GM12878 (cell line): Measurements from ENCODE around the gene ZDHHC18. TPM values are rescaled to one million over a fixed set of nuclear protein-coding genes. Genes with fewer than 3 reads are reported as not detected.

Experiments
- ATAC-seq: fragments of 200-7000 bp; cut with Tn5 transposase; 3 replicates; pipeline ENCODE4 v1.9.1; 2020; ENCODE audit warnings: mild to moderate bottlenecking, moderate library complexity
- BruUV-seq: library from RNA; stranded (reverse); fragments of 400-500 nt; replicated peaks from 2 replicates; lab custom pipeline; 2021; lab: Mats Ljungman, UMichigan
- CTCF ChIA-PET: fragments of 300-600 bp; sonication (Branson Sonifier 250); formaldehyde crosslinking; extraction: SDS; loops from one replicate; lab custom pipeline; 2021; ENCODE audit warnings: inconsistent platforms; lab: Yijun Ruan, JAX
- POLR2A ChIA-PET: fragments of 350-600 bp; formaldehyde crosslinking; extraction: SDS; loops from one replicate; lab custom pipeline; 2021; ENCODE audit warnings: inconsistent platforms; lab: Charles Lee
- RAD21 ChIA-PET: fragments of 300-600 bp; sonication (Branson Sonifier 250); formaldehyde crosslinking; loops from one replicate; lab custom pipeline; 2023; ENCODE audit warnings: antibody characterized with exemption; ENCODE audit not compliant: unreplicated experiment; lab: Charles Lee
- SMC1A ChIA-PET: fragments of 300-600 bp; sonication (Branson Sonifier 250); formaldehyde crosslinking; loops from one replicate; lab custom pipeline; 2023; ENCODE audit not compliant: unreplicated experiment, uncharacterized antibody; lab: Charles Lee
- DNase-seq: peaks from one replicate; pipeline ENCODE4 v3.0.0-alpha.2; 2011; ENCODE audit warnings: low read depth, low spot score
- FAIRE-seq: peaks from 3 replicates; lab custom pipeline; 2011; peaks lifted over from hg19 to GRCh38; lab: Jason Lieb, UNC
- H2AFZ ChIP-seq: 2 replicates; pipeline ENCODE4 v1.6.0; 2011; ENCODE audit warnings: low read depth, low read length, control low read depth; ENCODE audit not compliant: control insufficient read depth
- H3K27ac ChIP-seq: 2 replicates; pipeline ENCODE4 v1.5.1; 2011; ENCODE audit warnings: control low read depth; ENCODE audit not compliant: control insufficient read depth, insufficient read depth
- H3K27me3 ChIP-seq, 2 experiments: replicated peaks in 1 of 2; 2 replicates each; pipeline versions ENCODE4 v1.6.0 to v1.6.1; 2011; ENCODE audit warnings: low read length in 1 of 2; ENCODE audit not compliant: control insufficient read depth in 2 of 2, insufficient read depth in 2 of 2
- H3K36me3 ChIP-seq, 2 experiments: 2 replicates each; pipeline ENCODE4 v1.5.1; 2011; ENCODE audit warnings: low read length in 1 of 2; ENCODE audit not compliant: control insufficient read depth in 2 of 2, insufficient read depth in 2 of 2
- H3K4me1 ChIP-seq: 2 replicates; pipeline ENCODE4 v1.6.1; 2011; ENCODE audit warnings: mild to moderate bottlenecking, low read length, moderate library complexity, mixed read lengths; ENCODE audit not compliant: control insufficient read depth, insufficient read depth
- H3K4me2 ChIP-seq: 2 replicates; pipeline ENCODE4 v1.6.0; 2011; ENCODE audit warnings: control low read depth; ENCODE audit not compliant: control insufficient read depth, insufficient read depth
- H3K4me3 ChIP-seq: fragments of 200-600 bp; sonication (generic); 2 replicates; pipeline ENCODE4 v1.5.1; 2016
- H3K79me2 ChIP-seq: 2 replicates; pipeline ENCODE4 v1.6.0; 2011; ENCODE audit warnings: low read length; ENCODE audit not compliant: control insufficient read depth, insufficient read depth
- H3K9ac ChIP-seq: 2 replicates; pipeline ENCODE4 v1.8.0; 2011; ENCODE audit warnings: low read length, control low read depth, mixed read lengths; ENCODE audit not compliant: control insufficient read depth, insufficient read depth
- H3K9me3 ChIP-seq: replicated peaks from 3 replicates; pipeline ENCODE4 v1.5.1; 2011; ENCODE audit warnings: mild to moderate bottlenecking, low read length; ENCODE audit not compliant: control insufficient read depth, insufficient read depth
- H4K20me1 ChIP-seq: 2 replicates; pipeline ENCODE4 v1.6.0; 2011; ENCODE audit not compliant: control insufficient read depth, insufficient read depth
- ASH2L ChIP-seq: fragments of 300-600, 200-600 bp; sonication (generic); IDR thresholded peaks from 2 replicates; pipeline ENCODE4 v1.6.1; 2017; ENCODE audit warnings: low read depth, mild to moderate bottlenecking, borderline replicate concordance
- CTCF ChIP-seq, 3 experiments: IDR thresholded peaks in 2 of 3; conservative IDR thresholded peaks in 1 of 3; 2 replicates each; pipeline ENCODE4 v1.5.1; 2011; ENCODE audit warnings: low read depth in 3 of 3, low read length in 3 of 3, mild to moderate bottlenecking in 3 of 3, control low read depth in 2 of 3, moderate library complexity in 2 of 3, inconsistent platforms in 1 of 3, mixed read lengths in 1 of 3; ENCODE audit not compliant: control insufficient read depth in 2 of 3, insufficient read depth in 1 of 3; ENCODE audit errors: extremely low read depth in 1 of 3
- E4F1 ChIP-seq: fragments of 450-650 bp; IDR thresholded peaks from 2 replicates; pipeline ENCODE4 v1.6.1; 2018; ENCODE audit warnings: borderline replicate concordance, mild to moderate bottlenecking; ENCODE audit not compliant: partially characterized antibody
- EED ChIP-seq: sonication (generic); IDR thresholded peaks from 2 replicates; pipeline ENCODE4 v1.6.1; 2016; ENCODE audit warnings: antibody characterized with exemption, low read depth
- MXI1 ChIP-seq: fragments of 150-350 bp; IDR thresholded peaks from 2 replicates; pipeline ENCODE4 v1.6.1; 2011; ENCODE audit warnings: low read depth, mild to moderate bottlenecking, inconsistent platforms, low read length, improper control_type of control experiment
- NFYB ChIP-seq: IDR thresholded peaks from 2 replicates; pipeline ENCODE4 v1.6.1; 2011; ENCODE audit warnings: low read depth, mild to moderate bottlenecking, low read length, improper control_type of control experiment, moderate library complexity; ENCODE audit not compliant: insufficient read depth
- POLR2AphosphoS2 ChIP-seq: IDR thresholded peaks from 2 replicates; pipeline ENCODE4 v1.6.1; 2011; ENCODE audit warnings: low read depth, mild to moderate bottlenecking, low read length, improper control_type of control experiment, moderate library complexity
- SRF ChIP-seq, 2 experiments: IDR thresholded peaks; 2 replicates each; pipeline ENCODE4 v1.6.1; 2011; ENCODE audit warnings: low read depth in 2 of 2, low read length in 2 of 2, mild to moderate bottlenecking in 1 of 2, moderate library complexity in 1 of 2
- TCF3 ChIP-seq: IDR thresholded peaks from 2 replicates; pipeline ENCODE4 v1.6.1; 2012; ENCODE audit warnings: low read depth, mild to moderate bottlenecking, low read length, borderline replicate concordance; ENCODE audit not compliant: insufficient read depth
- USF1 ChIP-seq: IDR thresholded peaks from 2 replicates; pipeline ENCODE4 v1.6.1; 2011; ENCODE audit warnings: borderline replicate concordance, low read depth, mild to moderate bottlenecking, moderate library complexity, mixed read lengths, low read length; ENCODE audit not compliant: insufficient read depth; ENCODE audit errors: extremely low read length
- ZBED1 ChIP-seq: IDR thresholded peaks from 2 replicates; pipeline ENCODE4 v1.6.1; 2016; ENCODE audit warnings: borderline replicate concordance
- ZNF622 ChIP-seq: fragments of 450-650 bp; IDR thresholded peaks from 2 replicates; pipeline ENCODE4 v1.6.1; 2017; ENCODE audit warnings: mild to moderate bottlenecking, inconsistent platforms
- WGBS: methylation state at CpG from one replicate; pipeline ENCODE4 v1.1.6; 2016; ENCODE audit warnings: low lambda C conversion rate; ENCODE audit not compliant: insufficient replicate concordance, insufficient coverage; ENCODE audit errors: missing lambda C conversion rate; 5-methylcytosine and 5-hydroxymethylcytosine counted together
- in situ Hi-C: fragments of 300-500 bp; cut with MboI; formaldehyde crosslinking; loops from 9 replicates; pipeline ENCODE4 v1.14.3; 2018; ENCODE audit warnings: mixed read lengths
- intact Hi-C: fragments of 100-400 bp; cut with micrococcal nuclease; formaldehyde crosslinking; loops from one replicate; pipeline ENCODE4 v1.14.2; 2022; ENCODE audit not compliant: unreplicated experiment
- polyA plus RNA-seq, 11 experiments: library from polyadenylated mRNA; depleted of rRNA in 4 of 11; unstranded in 6 of 11; stranded (reverse) in 5 of 11; fragments of >200 nt; fragmentation: Nextera tagmentation in 4 of 11; fragmentation: Illumina TruSeq in 1 of 11; extraction: Ambion mirVana in 4 of 11; extraction: Trizol in 1 of 11; gene quantifications; 1 replicate in 1 of 11; 2 replicates in 10 of 11; pipeline versions ENCODE4 v1.2.1 to v1.2.3, GENCODE V29; 2011 to 2016; ENCODE audit warnings: inconsistent platforms in 2 of 11, missing spikeins in 2 of 11, low read depth in 1 of 11
- total RNA-seq, 4 experiments: library from RNA; depleted of rRNA in 3 of 4; stranded (reverse); fragments of >200 nt in 3 of 4; fragmentation: Illumina TruSeq in 1 of 4; extraction: Trizol in 1 of 4; gene quantifications; 2 replicates each; pipeline versions ENCODE4 v1.2.1 to v1.2.3, GENCODE V29; 2013 to 2021

ZDHHC18 gene
- total and polyA plus RNA-seq, 10 of the 15 experiments (the other 5 are each of a cell fraction or from before 2014, with no cell fraction given), result 0.40 to 81.2 (median 21.3) TPM

GRCh38 chr1:26783646-26784022, 42.9 kb upstream of the ZDHHC18 start (continued):
- no peak for TF ChIP-seq CTCF (IDR thresholded peaks at IDR 0.05 in 2 of 3, conservative IDR thresholded peaks at IDR 0.05 in 1 of 3; ENCODE audit: control insufficient read depth in 2 of 3, extremely low read depth in 1 of 3, insufficient read depth in 1 of 3, low read depth in 3 of 3, low read length in 3 of 3)
- TF ChIP-seq MXI1, result no peak

- Histone ChIP-seq H3K4me2 (no peak overlapping the region), H3K27me3 (no peaks in the 10 kb centered on the region), H4K20me1 (no peaks in the 10 kb centered on the region), H3K9ac (no peak overlapping the region), H3K36me3 (peaks cover 13 to 21% of the 10 kb centered on the region in 2 experiments), H2AFZ (no peak overlapping the region), H3K4me1 (peaks cover 23% of the 10 kb centered on the region), H3K79me2 (peaks cover 11% of the 10 kb centered on the region), H3K4me3 (no peak overlapping the region), H3K9me3 (no peaks in the 10 kb centered on the region), H3K27ac (no peak overlapping the region)
- SMC1A ChIA-PET, result interaction anchor here (0.8 to 9.3 kb wide), 11 partner anchors 27 to 182 kb away, joined by 3 to 146 read pairs (median 9); no protein-coding TSS in a partner anchor
- WGBS, result 96% methylated on average over 2 of the region's 2 CpGs
- no peak for ATAC-seq
- FAIRE-seq, result no peak
- CTCF ChIA-PET, result interaction anchor here (0.8 to 3.5 kb wide), 9 partner anchors 40 to 284 kb away, joined by 3 to 14 read pairs (median 3); no protein-coding TSS in a partner anchor
- in situ Hi-C loops, result no loop called here
- no peak for DNase-seq
- intact Hi-C loops, result no loop called here
- no TSS peak for BruUV-seq
- RAD21 ChIA-PET, result interaction anchor here (2.0 to 6.4 kb wide), 3 partner anchors 85 to 182 kb away, joined by 8 to 90 read pairs (median 14); no protein-coding TSS in a partner anchor
- POLR2A ChIA-PET, result interaction anchor here (1.0 kb wide), 1 partner anchor 36 kb away, joined by 3 read pairs; no protein-coding TSS in a partner anchor
- TF ChIP-seq SRF (IDR thresholded peaks at IDR 0.05; ENCODE audit: low read depth in 2 of 2, low read length in 2 of 2) (no peak), ZBED1 (no peak), POLR2AphosphoS2 (no peak), TCF3 (no peak), NFYB (no peak), USF1 (no peak), ZNF622 (no peak), ASH2L (no peak), E4F1 (no peak), EED (no peak)
These were observed 42.2 kb upstream of the ZDHHC18 start for GRCh38 chr1:26784023-26784871.
